Activated CD8-positive, alpha-beta memory T cell treated with anti-CD3 and anti-CD28 coated beads, Interleukin-2, amount 50 U/mL, for 24 hours (primary cell): ENCODE data around the gene FAM168B.
"Not testable (repeated sequence)": the region's sequence is repeated elsewhere in the genome, so short reads cannot be mapped to it uniquely, and the experiment has no call there.

ENCODE experiments used
- DNase-seq: peaks from one replicate; pipeline ENCODE4 v3.0.0-alpha.2; 2020; ENCODE audit errors: extremely low read depth

FAM168B gene

DNA sequence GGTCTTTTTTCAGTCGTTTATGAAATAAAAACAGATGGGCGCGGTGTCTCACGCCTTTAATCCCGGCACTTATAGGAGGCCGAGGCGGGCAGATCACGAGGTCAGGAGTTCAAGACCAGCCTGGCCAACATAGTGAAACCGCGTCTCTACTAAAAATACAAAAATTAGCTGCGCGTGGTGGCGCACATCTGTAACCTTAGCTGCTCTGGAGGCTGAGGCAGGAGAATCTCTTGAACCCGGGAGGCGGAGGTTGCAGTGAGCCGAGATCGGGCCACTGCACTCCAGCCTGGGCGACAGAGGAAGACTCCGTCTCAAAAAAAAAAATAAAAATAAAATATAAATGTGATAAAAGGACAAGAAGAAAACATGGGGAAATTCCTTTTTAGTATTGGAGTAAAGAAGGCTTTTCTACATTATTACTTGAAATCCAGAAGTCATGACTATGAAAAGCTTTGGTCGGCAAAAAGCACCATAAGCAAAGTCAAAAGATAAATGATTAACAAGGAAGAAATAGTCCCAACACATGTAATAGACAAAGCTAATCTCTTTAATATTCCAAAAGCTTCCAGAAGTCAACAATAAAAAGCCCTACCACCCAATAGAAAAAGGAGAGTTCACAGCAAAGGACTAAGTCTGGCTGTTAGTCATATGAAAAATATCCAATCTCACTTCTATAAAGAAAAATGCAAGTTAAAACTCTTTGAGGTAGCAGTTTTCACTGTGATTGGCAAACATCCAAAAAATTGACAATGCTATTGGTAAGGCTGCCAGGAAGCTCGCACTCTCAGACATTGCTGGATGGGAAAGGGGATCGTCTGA, 1.4 kb upstream of the FAM168B start:
- DNase-seq = no peak

GRCh38 chr2:131093696-131094462, 619 bp upstream of the FAM168B start:
- no peak for DNase-seq

DNA sequence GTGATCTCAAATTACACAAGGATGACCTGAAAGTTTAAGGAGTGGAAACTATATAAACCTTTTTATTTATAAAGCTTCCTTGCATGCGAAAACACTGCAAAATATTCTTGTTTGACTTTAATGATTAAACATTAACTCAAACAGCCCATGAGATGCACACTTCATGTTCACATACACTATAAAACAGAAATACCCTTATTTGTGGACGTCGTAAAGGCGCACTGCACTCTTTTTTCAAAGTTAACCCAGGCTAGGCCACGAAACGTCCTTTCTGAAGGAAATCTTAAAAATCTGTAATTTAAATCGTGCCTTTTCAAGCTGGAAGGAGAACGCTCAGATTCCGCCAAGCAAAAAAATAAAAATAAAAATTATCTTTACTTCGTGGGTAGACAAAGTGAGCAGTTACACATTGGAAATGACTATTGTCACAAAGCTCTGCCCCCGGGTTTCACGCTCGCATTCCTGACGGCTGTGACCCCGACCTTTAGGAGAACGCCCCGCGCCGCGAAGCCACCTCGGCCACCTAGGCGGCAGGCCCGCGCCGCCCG, 728 bp downstream of the FAM168B start:
- DNase-seq = no peak

DNA sequence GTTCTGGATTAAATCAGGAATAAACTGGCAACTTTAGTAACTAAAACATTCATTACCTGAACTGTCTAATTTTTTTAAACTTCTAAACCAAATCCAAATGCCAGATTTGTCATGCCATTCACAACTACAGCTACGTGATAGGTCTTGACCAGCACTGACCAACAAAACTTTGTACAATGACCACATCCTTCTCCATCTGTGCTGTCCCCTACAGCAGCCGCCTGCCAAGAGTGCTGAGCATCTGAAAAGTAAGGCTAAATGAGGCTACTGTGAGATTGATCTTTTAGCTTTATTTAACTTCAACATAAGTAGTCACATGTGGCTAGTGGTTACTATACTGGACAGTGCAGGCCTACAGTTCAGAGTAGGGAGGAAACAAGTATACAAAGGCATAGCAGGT, 7.6 kb downstream of the FAM168B start:
- DNase-seq = no peak

GRCh38 chr2:131081190-131081589, 12.1 kb downstream of the FAM168B start:
- DNase-seq = no peak

DNA sequence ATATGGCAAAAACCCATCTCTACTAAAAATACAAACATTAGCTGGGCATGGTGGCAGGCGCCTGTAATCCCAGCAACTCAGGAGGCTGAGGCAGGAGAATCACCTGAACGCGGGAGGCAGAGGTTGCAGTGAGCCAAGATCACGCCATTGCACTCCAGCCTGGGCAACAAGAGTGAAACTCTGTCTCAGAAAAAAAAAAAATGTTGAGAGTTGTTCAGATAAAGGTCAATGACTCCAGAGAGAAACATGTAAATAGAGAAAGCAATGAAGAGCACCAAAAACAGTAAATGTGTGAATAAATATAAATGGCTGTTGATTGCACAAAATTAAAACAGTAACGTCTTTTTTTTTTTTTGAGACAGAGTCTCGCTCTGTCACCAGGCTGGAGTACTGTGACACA, 13.3 kb downstream of the FAM168B start:
- not testable (repeated sequence) for DNase-seq

DNA sequence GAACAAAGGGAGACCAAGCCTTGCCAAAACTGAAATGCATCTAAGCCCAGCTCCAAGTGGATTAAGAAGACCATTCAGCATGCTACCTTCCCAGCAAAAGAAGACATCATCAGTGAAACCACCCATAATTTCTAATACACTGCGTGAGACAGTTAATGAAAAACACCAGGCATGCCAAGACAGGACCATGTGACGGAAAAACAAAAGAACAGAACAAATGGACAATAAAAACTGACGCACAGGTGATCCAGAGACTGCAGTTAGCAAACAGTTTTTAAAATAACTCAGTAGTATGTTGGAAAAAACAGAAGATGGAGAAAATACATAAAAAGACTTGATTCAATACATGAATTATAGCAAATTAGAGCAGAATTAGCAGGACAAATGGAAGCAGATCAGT, 15.3 kb downstream of the FAM168B start:
- DNase-seq = no peak

GRCh38 chr2:131077182-131077846, 15.9 kb downstream of the FAM168B start:
- no peak for DNase-seq

- DNase-seq = no peak
These were observed 16.6 kb downstream of the FAM168B start for GRCh38 chr2:131076707-131077106.

DNA sequence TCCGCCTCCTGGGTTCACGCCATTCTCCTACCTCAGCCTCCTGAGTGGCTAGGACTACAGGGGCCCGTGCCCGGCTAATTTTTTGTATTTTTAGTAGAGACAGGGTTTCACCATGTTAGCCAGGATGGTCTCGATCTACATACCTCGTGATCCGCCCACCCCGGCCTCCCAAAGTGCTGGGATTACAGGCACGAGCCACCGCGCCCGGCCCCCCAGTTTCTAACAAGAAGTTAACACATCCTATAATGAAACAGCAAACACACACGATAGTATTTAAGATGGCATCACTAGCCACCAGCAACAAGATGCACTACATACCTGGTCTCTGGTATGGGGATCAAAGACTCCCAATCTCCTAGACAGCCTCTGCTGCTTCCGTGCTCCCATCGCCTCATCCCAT, 17.7 kb downstream of the FAM168B start:
- DNase-seq = not testable (repeated sequence)

DNA sequence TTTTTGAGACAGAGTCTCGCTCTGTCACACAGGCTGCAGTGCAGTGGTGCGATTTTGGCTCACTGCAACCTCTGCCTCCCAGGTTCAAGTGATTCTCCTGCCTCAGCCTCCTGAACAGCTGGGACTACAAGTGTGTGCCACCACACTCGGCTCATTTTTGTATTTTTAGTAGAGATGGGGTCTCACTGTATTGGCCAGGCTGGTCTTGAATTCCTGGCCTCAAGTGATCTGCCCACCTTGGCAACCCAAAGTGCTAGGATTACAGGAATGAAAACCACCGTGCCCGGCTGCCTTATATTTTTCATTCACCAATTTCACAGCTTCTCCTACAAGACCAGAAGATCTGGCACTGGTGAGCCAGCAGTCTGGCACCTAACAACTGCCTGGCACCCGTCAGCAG, 25.1 kb downstream of the FAM168B start:
- not testable (repeated sequence) for DNase-seq

- DNase-seq = no peak
These were observed 25.7 kb downstream of the FAM168B start for GRCh38 chr2:131067465-131068125.

DNA sequence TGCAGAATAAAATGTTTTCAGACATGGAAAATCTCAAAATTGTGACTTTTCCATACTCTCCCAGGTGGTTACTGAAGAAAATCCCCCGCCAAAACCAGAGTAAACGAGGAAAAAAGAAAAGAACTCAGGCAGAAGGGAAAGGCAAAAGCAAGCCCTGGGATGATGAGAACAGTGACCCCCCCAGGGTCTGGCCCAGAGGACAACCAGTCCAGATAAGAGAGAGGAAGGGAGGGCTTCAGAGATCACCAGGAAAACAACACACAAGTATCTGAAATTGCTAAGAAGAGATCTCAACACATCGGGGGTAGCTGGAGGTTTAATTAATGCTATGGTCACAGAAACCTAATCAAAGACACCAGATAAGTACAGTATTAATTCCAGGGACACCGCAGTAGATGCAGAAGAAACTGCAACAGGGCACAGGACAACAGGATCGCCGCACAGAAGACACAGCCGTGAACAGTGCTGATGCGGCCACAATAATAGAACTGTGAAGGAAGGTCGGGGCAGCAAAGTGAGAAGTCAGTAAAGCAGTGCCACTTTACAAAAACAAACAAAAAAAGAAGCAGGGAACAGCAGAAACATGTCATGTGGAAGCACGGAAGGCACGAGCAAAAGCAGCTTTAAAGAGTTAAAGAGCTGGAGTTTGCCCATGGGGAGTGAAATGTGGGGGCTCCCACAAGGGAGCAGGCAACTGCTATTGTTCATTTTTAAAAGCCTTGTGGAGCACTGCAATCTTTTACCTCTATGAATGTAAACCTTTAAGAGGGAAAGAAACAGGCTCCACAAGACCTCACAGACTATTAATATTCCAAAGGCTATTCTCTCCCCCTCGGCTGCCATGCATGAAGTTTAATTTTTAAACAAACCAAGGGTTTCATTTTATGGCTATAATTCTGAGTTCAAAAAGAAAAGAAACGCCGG, 28.4 kb downstream of the FAM168B start:
- DNase-seq = no peak

DNA sequence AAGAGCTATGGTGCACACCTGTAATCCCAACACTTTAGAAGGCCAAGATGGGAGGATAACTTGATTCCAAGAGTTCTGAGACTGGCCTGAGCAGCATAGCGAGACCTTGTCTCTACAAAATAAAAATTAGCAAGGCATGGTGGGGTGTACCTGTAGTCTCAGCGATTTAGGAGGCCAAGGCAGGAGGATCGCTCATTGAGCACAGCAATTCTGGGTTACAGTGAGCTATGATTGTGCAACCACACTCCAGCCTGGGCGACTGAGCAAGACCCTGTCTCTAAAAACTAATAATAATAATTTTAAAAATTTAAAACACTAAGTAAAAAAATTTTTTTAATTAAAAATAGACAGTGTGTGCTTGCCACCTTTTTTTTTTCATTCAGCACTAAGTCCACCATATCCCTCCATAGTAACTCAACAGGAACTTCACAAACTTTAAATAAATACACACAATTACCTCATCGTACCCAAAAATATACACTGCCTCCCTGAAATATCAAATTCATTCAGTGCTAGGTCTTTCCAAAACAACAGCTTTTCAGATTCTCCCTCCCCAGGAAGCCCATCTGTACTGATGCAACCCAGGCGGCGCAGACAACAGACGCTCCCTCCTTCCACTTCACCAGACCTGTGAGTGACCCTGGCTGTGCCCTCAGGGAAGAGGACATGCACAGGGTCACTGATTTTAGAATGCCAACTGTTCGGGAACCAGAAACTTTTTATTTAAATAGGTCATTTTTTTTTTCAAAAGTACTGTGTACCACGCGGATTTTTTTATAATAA, 29.6 kb downstream of the FAM168B start:
- DNase-seq = no peak

GRCh38 chr2:131058920-131059319, 34.3 kb downstream of the FAM168B start:
- DNase-seq = no peak

- no peak for DNase-seq
These were observed 34.9 kb downstream of the FAM168B start for GRCh38 chr2:131058214-131058843.

GRCh38 chr2:131056932-131057287, 36.4 kb downstream of the FAM168B start:
- no peak for DNase-seq

DNA sequence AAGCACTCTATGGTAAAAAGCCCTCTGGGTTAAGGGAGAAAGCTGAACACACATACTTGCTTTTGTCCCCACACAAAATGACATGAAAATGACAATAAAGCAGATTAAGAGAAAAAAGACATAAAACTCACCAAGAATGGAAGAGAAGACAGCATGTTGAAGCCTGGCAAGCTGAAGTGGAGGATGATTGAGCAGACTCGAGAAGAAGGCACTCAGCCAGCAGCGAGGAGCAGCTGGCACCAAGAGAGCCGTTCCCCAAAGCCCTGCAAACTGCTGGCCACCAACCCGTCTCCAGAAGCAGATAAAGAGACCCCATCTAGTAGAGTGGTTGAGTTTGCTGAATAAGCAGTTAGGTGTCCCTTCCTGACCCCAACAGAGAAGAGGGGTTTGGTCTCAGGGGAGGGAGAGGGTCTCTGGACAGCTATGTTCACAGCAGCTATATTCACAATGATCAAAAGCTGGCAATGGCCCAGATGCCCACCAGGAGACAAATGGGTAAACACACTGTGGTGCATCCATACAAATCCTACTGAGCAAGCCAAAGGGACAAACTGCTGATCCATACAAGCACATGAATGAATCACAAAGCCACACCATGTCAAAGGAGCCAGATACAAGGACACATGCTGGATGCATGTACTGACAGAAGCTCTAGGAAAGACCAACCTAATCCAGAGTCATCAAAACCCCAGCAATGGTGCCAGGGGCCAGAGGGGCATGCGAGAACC, 36.9 kb downstream of the FAM168B start:
- no peak for DNase-seq
